Amniotic epithelial cell (primary cell): ENCODE measurements around the gene ZNF536.
"Not testable (repeated sequence)": the region's sequence is repeated elsewhere in the genome, so short reads cannot be mapped to it uniquely, and the experiment has no call there.

ENCODE experiments used
- DNase-seq: peaks from one replicate; pipeline ENCODE4 v3.0.0-alpha.2; 2010; ENCODE audit warnings: low read depth

Gene ZNF536

GRCh38 chr19:30419568-30420180 lies 47.5 kb downstream of the ZNF536 start:
- DNase-seq: no peak

- no peak for DNase-seq
These were observed 48.1 kb downstream of the ZNF536 start for GRCh38 chr19:30420316-30420715.

GRCh38 chr19:30420881-30421280 lies 48.7 kb downstream of the ZNF536 start:
- DNase-seq: no peak

GRCh38 chr19:30421571-30421970 lies 49.4 kb downstream of the ZNF536 start:
- DNase-seq: no peak

GRCh38 chr19:30423481-30423880 lies 51.3 kb downstream of the ZNF536 start:
- no peak for DNase-seq

- no peak for DNase-seq
These were observed 54.0 kb downstream of the ZNF536 start for GRCh38 chr19:30425885-30426838.

- DNase-seq: no peak
These were observed 54.7 kb downstream of the ZNF536 start for GRCh38 chr19:30426864-30427263.

GRCh38 chr19:30428092-30428680 lies 56.0 kb downstream of the ZNF536 start:
- no peak for DNase-seq

GRCh38 chr19:30428844-30429243 lies 56.7 kb downstream of the ZNF536 start:
- no peak for DNase-seq

GRCh38 chr19:30430206-30430734 lies 58.1 kb downstream of the ZNF536 start:
- DNase-seq: no peak

- DNase-seq: no peak
These were observed 59.4 kb downstream of the ZNF536 start for GRCh38 chr19:30431591-30431990.

- DNase-seq: no peak
These were observed 62.8 kb downstream of the ZNF536 start for GRCh38 chr19:30434797-30435594.

- DNase-seq: no peak
These were observed 65.7 kb downstream of the ZNF536 start for GRCh38 chr19:30437869-30438268.

- DNase-seq: no peak
These were observed 67.1 kb downstream of the ZNF536 start for GRCh38 chr19:30439310-30439709.

GRCh38 chr19:30441011-30441410 lies 68.8 kb downstream of the ZNF536 start:
- no peak for DNase-seq

GRCh38 chr19:30442674-30443073 lies 70.5 kb downstream of the ZNF536 start:
- DNase-seq: no peak

GRCh38 chr19:30443531-30444252 lies 71.5 kb downstream of the ZNF536 start:
- no peak for DNase-seq

- no peak for DNase-seq
These were observed 72.1 kb downstream of the ZNF536 start for GRCh38 chr19:30444253-30444671.

- no peak for DNase-seq
These were observed 72.6 kb downstream of the ZNF536 start for GRCh38 chr19:30444686-30445232.

GRCh38 chr19:30445385-30445784 lies 73.2 kb downstream of the ZNF536 start:
- DNase-seq: no peak

GRCh38 chr19:30446120-30446519 lies 73.9 kb downstream of the ZNF536 start:
- DNase-seq: not testable (repeated sequence)
